GM21786 (cell line): ENCODE measurements around the gene NELFE.
A peak's percentile ranks its signal among the peaks of the same experiment; 100 is the strongest.
"Not testable (repeated sequence)": the region's sequence is repeated elsewhere in the genome, so short reads cannot be mapped to it uniquely, and the experiment has no call there.

Experiments used
- ATAC-seq: cut with Tn5 transposase; IDR thresholded peaks from one replicate; pipeline ENCODE4 v1.9.1; 2021; ENCODE audit not compliant: unreplicated experiment

NELFE gene, protein sequence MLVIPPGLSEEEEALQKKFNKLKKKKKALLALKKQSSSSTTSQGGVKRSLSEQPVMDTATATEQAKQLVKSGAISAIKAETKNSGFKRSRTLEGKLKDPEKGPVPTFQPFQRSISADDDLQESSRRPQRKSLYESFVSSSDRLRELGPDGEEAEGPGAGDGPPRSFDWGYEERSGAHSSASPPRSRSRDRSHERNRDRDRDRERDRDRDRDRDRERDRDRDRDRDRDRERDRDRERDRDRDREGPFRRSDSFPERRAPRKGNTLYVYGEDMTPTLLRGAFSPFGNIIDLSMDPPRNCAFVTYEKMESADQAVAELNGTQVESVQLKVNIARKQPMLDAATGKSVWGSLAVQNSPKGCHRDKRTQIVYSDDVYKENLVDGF

DNA sequence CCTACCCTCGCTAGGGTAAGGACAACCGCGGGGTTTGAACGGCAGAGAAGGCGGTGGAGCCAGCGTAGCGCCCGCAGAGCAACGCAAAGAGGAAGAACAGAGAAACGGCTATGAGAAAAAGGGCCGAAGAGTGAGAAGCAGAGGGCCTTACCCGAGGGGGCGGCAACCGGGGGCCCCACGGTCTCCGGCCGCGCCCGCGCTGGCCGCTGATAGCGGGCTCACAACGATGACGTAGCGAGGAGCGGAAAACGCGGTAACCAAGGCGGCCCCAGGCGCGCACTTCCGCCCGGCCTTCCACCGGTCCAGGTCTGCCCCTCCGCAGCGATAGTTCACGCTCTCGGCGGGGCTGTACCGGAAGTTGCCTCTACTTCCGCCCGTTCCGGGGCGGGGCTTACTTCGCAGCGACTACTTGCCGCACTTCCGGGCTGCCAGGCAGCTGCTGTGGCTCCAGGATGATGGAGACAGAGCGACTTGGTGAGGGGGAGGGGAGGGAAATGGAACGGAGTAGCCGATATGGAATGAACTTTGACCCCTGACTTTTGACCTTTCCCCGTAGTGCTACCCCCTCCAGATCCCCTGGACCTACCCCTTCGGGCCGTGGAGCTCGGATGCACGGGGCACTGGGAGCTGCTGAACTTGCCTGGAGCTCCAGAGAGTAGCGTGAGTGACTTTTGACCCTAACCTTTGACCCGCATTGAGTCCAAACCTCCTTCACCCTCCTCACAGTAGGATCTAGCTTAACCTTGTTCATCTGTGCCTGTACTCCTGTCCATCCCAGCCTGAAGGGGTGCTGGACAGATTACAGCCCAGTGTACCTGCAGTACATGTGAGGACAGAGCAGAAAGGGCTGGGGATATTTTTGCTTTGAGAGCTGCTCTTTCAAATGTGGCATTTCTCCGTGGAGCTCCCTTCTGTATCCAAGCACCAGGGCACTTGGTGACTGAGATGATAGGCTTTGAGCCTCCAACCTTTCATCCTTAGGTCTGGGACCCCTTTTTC lies at the start of gene NELFE, which contains the start of gene SKIC2:
Gene NELFE (minus strand): TSS at position 231 of the 999 bp plus-strand sequence. CDS start 525 bp downstream, outside the sequence.
Gene SKIC2 (plus strand): TSS at position 435 of the 999 bp plus-strand sequence. CDS start 18 bp downstream, at position 453.
- peak; percentile 98 for ATAC-seq

- ATAC-seq: not testable (repeated sequence)
These were observed 49.3 kb upstream of the NELFE start for GRCh38 chr6:32008037-32008436.

DNA sequence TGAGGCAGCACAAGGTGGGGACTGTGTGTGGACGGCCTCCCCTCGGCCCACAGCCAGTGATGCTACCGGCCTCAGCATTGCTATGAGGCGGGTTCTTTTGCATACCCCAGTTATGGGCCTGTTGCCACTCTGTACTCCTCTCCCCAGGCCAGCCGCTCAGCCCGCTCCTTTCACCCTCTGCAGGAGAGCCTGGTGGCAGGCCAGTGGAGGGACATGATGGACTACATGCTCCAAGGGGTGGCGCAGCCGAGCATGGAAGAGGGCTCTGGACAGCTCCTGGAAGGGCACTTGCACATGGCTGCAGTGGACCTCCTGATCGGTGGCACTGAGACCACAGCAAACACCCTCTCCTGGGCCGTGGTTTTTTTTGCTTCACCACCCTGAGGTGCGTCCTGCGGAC lies 48.3 kb upstream of the NELFE start:
- ATAC-seq: not testable (repeated sequence)

DNA sequence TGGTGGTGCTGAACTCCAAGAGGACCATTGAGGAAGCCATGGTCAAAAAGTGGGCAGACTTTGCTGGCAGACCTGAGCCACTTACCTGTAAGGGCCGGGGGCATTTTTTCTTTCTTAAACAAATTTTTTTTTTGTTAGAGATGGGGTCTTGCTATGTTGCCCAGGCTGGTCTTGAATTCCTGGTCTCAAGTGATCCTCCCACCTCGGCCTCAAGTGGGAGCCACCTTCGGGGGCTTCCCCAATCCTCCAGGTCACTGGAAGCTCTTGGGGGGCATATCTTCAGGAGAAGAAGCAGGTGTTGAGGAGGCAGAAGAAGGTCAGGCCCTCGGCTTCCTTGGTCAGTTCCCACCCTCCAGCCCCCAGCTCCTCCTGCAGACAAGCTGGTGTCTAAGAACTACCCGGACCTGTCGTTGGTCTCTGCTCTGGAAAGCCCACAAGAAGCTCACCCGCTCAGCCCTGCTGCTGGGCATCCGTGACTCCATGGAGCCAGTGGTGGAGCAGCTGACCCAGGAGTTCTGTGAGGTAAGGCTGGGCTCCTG lies 47.3 kb upstream of the NELFE start:
- ATAC-seq: not testable (repeated sequence)

DNA sequence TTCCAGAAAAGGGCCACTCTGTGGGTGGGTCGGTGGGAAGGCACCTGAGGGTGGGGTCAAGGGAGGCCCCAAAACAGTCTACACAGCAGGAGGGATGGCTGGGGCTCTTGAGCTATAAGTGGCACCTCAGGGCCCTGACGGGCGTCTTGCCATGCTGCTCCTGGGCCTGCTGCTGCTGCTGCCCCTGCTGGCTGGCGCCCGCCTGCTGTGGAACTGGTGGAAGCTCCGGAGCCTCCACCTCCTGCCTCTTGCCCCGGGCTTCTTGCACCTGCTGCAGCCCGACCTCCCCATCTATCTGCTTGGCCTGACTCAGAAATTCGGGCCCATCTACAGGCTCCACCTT lies 46.7 kb upstream of the NELFE start:
- not testable (repeated sequence) for ATAC-seq

GRCh38 chr6:32004864-32005537 lies 46.2 kb upstream of the NELFE start:
- ATAC-seq: not testable (repeated sequence)

DNA sequence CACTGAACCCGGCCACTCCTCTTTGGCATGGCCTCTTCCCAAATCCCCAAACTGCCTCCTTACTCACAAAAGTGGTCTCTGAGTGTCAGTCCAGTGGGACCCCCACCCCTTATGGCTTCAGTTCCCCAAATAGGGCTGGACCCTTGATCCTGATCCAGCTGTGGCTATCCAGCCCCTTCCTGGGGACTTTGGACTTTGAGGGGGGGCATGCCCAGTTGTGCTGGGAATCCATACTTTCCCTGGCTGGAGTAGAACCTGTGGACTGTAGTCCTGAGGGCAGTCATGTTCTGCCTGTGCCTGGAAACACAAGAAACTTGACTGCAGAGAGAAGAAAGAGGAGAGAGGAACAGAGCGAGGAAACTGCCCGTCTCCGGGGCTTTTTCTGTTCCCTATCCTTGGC lies 45.6 kb upstream of the NELFE start:
- not testable (repeated sequence) for ATAC-seq

DNA sequence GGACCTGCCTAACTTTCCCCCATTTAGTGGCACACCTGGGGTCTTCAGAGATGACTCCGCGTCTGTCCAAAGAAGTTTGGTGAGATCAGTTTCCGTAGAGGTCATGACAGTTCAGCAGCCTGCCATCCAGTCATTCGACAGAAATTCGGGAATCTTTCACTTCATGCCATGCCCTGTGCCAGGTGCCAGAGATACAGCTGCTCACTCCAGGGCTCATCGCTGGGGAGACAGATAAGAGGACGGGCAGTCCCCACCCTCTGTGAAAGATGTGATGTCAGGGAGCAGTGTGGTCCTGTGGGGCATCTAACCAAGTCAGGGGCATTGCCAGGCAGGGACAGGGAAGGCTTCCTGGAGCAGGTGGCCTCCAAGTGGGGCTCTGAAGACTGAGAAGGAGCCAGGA lies 44.5 kb upstream of the NELFE start:
- ATAC-seq: not testable (repeated sequence)

DNA sequence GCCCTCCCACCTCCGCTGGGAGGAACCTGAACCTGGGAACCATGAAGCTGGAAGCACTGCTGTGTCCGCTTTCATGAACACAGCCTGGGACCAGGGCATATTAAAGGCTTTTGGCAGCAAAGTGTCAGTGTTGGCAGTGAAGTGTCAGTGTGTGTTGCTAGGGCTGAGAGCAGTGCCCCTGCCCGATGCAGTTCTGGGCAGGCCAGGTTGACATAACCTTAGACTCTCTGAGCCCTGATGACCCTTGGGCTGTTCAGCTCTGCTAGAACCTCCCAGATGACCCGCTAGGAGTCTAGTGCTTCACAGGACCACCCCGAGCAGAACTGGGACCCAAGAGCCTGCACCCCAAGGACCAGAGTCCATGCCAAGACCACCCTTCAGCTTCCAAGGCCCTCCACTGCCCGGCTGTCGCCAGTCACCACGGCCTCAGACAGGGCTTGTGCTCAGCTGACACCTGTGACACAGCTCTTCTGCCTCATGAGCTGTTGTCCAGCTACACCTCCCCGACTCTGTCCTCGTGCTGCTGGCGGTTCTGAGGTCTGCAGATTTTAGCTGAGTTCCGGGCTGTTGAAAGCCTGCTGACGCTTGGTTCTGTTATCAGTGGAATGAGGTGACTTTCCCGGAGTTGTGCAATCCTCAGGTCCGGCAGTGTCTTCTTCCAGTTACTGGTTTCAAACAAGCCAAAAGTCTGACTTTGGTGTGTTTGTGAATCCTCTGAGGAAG lies 43.9 kb upstream of the NELFE start:
- not testable (repeated sequence) for ATAC-seq

DNA sequence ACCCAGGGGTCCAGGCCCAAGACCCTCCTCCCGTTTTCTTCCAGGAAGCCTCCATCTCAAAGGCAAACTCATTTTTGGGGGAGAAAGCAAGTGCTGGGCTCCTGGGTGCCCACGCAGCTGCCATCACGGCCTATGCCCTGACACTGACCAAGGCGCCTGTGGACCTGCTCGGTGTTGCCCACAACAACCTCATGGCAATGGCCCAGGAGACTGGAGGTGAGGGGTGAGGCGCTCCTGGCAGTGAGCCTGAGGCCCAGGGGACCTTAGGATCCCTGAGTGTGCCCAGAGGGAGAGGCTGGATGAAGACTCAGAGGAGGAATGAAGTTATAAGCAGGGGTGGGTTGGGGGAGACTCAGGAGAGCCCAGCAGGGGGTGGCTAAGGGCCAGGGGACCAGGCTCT lies 37.6 kb upstream of the NELFE start:
- not testable (repeated sequence) for ATAC-seq

DNA sequence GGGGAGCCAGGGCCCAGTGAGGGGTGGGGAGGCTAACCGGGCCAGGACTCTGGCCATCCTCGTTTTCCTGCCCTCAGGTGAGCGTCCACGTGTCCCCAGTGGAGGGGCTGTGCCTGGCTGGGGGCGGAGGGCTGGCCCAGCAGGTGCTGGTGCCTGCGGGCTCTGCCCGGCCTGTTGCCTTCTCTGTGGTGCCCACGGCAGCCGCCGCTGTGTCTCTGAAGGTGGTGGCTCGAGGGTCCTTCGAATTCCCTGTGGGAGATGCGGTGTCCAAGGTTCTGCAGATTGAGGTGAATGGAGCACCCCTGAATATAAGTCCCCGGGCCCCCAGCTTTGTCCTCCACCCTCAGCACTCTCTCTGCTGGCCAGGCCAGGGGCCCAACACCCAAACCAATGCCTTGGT lies 35.6 kb upstream of the NELFE start:
- ATAC-seq: not testable (repeated sequence)

GRCh38 chr6:31989363-31989762 lies 30.6 kb upstream of the NELFE start:
- not testable (repeated sequence) for ATAC-seq

GRCh38 chr6:31981744-31982143 lies 23.0 kb upstream of the NELFE start, which contains the start of gene C4A:
C4A (plus strand) TSS chr6:31982057; CDS start chr6:31982108, 51 bp downstream.
- not testable (repeated sequence) for ATAC-seq

- ATAC-seq: not testable (repeated sequence)
These were observed 22.2 kb upstream of the NELFE start for GRCh38 chr6:31980998-31981397.

DNA sequence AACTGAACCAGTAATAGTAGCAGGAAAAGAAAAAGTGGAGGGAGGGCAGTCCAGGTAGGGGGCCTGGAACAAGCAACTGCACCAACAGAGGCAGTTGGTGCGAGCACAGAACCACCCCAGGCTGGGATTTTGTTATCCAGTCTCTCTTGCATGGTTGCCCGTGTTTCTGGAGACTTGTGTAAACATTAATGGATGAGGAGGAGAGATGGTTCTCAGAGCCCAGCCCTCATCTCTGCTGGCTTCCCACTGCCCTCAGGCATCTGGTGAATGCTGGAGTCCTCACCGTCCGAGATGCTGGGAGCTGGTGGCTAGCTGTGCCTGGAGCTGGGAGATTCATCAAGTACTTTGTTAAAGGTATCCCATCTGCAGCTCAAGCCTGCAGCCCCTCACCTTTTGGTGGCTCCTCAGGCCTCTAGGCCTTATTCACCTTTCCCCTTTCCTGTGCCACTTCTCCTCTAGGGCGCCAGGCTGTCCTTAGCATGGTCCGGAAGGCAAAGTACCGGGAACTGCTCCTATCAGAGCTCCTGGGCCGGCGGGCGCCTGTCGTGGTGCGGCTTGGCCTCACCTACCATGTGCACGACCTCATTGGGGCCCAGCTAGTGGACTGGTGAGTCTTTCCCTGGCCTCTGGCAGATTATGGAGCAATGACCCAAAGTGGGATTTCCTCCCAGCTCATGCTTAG lies 21.6 kb upstream of the NELFE start:
- ATAC-seq: not testable (repeated sequence)

DNA sequence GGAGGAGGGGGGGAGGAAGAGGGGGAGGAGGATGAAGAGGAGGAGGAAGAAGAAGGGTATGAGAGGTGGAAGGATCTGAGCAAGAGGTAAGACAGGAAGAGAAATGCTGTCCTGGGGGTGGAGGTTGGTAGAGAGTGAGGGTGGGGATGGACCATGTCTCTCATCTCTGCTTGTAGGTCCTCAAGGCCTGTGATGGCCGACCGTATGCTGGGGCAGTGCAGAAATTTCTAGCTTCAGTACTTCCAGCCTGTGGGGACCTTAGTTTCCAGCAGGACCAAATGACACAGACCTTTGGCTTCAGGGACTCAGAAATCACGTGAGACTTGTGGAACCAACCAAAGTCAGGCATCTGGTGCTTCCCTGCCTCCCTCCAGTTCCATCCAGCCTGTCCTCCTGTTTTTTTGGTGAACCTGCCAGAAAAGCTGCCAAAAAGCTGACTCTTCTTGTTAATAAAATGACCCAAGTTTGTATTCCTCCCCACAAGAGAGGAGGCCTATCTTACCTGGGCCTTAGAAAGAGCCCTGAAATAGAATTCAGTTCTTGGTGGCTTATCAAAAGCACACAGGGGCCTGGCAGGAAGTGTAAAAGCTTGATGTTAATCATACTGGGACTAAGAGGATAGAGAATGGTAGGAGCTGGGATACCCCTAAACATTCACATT lies 20.6 kb upstream of the NELFE start:
- ATAC-seq: no peak

DNA sequence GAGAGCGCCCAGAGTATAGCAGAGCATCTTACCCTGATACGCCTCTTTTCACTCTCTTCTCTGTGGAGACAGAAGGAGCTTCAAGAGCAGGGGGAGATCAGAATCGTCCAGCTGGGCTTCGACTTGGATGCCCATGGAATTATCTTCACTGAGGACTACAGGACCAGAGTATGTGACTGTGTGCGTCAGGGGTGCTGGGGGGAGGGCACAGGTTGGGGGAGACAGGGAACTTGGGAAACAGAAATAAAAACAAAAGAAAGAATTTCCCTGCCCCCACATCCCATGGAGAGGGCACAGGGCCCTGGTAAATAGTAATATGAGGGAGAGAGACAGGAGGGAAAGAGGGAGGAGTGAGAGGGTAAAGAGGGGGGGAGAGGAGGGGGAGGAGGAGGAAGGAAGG lies 20.1 kb upstream of the NELFE start:
- ATAC-seq: no peak

DNA sequence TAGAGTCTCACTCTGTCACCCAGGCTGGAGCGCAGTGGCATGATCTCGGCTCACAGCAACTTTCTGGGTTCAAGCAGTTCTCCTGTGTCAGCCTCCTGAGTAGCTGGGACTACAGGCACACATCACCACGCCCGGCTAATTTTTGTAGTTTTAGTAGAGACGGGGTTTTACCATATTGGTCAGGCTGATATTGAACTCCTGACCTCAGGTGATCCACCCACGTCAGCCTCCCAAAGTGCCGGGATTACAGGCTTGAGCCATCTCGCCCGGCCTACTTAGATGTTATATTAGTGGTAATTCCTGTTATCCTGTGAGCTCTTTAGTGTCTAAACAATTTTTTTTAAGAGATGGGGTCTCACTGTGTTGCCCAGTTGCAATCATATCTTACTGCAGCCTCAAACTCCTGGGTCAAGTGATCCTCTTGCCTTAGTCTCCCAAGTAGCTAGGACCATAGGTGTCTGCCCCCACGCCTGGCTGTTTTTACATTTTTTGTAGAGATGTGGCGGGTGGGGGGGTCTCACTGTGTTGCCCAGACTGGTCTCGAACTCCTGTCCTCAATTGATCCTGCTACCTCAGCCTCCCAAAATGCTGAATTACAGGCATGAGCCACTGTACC lies 19.2 kb upstream of the NELFE start:
- ATAC-seq: no peak
